ENCODE data around the gene ST6GALNAC4. TPM values are rescaled to one million over a fixed set of nuclear protein-coding genes. Genes with fewer than 3 reads are reported as not detected.

Gene ST6GALNAC4
- total and polyA plus RNA-seq, 8 donors: 20.7 to 89.9 (median 26.4) TPM

DNA sequence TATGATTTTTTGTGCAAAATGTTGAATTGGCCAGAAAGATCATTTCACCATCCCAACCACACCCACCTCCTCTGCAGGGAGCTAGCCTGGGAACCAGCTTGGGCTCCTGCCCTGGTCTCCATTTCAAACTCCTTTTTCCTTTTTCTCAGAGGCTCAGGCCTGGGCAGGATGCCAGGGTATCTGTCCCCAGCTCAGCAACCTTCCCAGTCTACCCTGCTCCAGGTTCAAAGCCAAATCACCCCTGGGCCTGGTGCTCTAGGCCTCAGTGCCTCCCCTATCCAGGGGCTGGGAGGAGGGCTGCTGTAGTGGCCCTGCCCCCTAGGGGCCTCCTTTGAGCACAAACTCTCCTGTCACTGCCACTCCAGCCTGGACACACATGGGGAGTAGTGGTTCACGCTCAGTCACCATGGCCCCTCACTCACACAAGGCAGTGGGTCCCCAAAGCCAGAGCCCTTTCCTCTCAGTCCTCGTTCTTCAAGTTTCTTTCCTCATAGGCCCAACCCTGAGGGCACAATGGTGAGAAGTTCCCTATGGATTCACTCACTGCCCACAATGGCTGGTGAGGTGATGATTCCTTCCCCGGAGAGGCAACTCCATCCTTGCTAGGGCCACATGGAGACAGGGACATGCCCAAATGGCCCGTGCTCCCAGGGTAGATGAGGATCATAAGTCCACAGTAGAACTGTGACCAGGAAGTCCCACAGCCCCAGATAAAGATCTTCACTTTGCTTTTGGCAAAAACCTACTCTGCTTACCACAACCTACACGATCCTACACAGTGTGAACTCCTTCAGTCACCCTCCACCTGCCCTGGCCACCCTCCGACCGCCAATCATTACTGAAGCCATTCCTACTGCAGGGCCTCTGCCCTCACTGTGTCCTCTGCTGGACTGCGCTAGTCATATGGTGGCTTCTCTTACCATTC, 1.6 kb upstream of the ST6GALNAC4 start:
- Histone ChIP-seq H3K4me3 (no peak overlapping the region), H3K27ac (peak overlapping the region; percentile 61 to 67), H3K36me3 (no peaks in the 10 kb centered on the region), H3K9me3 (no peaks in the 10 kb centered on the region), H3K27me3 (peaks cover 0 to 3% of the 10 kb centered on the region in 2 donors), H3K4me1 (peaks cover 37 to 75% of the 10 kb centered on the region in 2 donors)
- ATAC-seq: no peak
- intact Hi-C loops (cut with DNase I): no loop called here
- peak in 1 of 4 donors; percentile 64 for DNase-seq
- TF ChIP-seq, protein P1, sequence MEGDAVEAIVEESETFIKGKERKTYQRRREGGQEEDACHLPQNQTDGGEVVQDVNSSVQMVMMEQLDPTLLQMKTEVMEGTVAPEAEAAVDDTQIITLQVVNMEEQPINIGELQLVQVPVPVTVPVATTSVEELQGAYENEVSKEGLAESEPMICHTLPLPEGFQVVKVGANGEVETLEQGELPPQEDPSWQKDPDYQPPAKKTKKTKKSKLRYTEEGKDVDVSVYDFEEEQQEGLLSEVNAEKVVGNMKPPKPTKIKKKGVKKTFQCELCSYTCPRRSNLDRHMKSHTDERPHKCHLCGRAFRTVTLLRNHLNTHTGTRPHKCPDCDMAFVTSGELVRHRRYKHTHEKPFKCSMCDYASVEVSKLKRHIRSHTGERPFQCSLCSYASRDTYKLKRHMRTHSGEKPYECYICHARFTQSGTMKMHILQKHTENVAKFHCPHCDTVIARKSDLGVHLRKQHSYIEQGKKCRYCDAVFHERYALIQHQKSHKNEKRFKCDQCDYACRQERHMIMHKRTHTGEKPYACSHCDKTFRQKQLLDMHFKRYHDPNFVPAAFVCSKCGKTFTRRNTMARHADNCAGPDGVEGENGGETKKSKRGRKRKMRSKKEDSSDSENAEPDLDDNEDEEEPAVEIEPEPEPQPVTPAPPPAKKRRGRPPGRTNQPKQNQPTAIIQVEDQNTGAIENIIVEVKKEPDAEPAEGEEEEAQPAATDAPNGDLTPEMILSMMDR (IDR thresholded peaks at IDR 0.05): no peak

DNA sequence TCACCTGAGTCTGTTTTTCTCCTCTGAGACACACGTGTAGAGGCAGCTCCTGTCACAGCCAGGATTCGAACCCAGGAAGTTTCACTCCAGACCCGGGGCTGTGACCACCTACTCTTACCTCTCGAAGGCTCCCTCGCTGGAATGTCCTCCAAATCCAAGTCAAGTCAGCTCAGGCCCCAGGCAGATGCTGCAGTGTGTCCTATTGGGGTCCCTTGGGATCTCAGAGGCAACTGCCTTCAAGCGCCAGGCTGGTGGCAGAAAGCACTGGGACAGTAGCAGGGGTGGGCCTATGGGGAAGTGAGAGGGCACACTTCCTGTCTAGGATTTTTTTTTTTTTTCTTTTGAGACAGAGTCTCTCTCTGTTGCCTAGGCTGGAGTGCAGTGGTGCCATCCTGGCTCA, 762 bp upstream of the ST6GALNAC4 start:
- TF ChIP-seq, protein P1 (IDR thresholded peaks at IDR 0.05): no peak
- Histone ChIP-seq H3K4me1 (peaks cover 37 to 76% of the 10 kb centered on the region in 2 donors), H3K27me3 (peaks cover 0 to 3% of the 10 kb centered on the region in 2 donors), H3K36me3 (peaks cover 0 to under 1% of the 10 kb centered on the region in 2 donors), H3K4me3 (peak overlapping the region in 1 of 2 donors; percentile 78), H3K9me3 (no peaks in the 10 kb centered on the region), H3K27ac (peak overlapping the region in 1 of 2 donors; percentile 67)
- DNase-seq (no peak), ATAC-seq (no peak)
- intact Hi-C loops (cut with DNase I): no loop called here

DNA sequence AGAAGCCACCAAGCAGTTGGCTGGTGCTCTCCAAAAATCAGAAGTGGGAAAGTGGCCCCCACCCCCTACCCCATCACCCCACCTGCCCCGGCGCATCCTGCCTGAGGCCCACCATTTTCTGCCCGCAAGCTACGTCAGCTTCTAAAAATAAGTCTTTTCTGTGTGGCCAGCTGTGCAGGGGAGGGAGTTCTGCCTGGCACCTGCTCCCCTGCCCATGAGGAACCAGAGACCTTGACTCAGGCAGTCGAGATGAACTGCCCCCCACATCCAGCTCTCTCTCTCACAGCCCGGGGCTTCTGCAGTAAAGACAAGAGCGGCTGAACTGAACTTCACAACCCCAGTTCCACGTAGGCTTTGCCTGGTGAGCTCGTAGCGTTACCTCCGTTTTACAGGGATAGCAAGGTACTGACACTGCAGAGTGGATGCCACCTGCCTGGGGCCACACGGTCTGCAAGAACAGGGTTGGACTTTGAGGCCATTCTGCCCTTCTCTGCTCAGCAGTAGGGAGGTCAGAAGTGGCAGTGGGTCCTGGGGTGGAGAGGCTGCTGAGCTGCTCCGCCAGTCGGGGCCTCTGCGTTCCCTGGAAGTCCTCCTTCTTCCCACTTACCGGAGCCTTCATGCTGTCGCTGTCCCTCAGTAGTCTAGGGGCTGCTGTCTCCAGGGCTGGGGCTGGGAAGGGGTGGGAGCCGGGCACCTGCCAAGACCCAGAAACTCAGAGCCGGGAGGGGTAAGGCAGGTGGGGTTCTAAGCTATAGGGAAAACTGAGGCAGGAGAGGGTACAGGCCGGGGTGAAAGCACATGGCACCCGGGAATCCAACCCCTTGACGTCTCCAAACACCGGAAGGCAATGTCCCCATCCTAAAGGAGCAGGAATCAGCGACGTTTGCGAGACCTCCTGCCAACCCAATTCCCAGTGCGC, 781 bp downstream of the ST6GALNAC4 start:
- TF ChIP-seq, protein P1 (IDR thresholded peaks at IDR 0.05): no peak
- DNase-seq (no peak), ATAC-seq (peak; percentile 0)
- Histone ChIP-seq H3K4me1 (peaks cover 40 to 77% of the 10 kb centered on the region in 2 donors), H3K27me3 (no peaks in the 10 kb centered on the region), H3K9me3 (no peaks in the 10 kb centered on the region), H3K36me3 (peaks cover 0 to 16% of the 10 kb centered on the region in 2 donors), H3K27ac (peak overlapping the region; percentile 33 to 60), H3K4me3 (peak overlapping the region; percentile 56 to 78)
- intact Hi-C loops (cut with DNase I): no loop called here

DNA sequence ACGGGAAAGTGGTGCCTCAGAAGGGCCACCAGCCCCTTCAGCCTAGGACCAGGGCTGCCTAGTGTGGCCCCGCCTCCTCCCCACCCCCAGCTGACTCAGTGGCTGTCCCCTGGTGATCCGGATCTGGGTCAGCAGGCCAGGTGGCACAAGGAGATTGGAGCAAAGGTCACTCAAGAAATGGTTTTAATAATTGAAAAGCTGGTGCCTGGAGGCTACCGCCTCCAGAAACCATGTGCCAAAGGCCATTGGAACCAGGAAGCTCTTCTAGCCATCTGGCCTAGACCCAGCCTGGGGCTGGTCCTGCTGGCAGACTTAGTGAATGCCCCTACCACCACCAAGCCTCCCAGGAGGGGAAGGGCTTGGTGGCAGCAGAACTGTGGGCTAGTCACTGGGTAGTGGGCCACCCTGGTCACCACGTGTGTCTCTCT, 1.5 kb downstream of the ST6GALNAC4 start:
- TF ChIP-seq, protein P1 (IDR thresholded peaks at IDR 0.05): no peak
- Histone ChIP-seq H3K36me3 (peaks cover 0 to 24% of the 10 kb centered on the region in 2 donors), H3K27me3 (no peaks in the 10 kb centered on the region), H3K4me1 (peaks cover 43 to 78% of the 10 kb centered on the region in 2 donors), H3K27ac (peak overlapping the region in 1 of 2 donors; percentile 28), H3K9me3 (no peaks in the 10 kb centered on the region), H3K4me3 (peak overlapping the region in 1 of 2 donors; percentile 78)
- no peak for DNase-seq
- no peak for ATAC-seq
- intact Hi-C loops (cut with DNase I): no loop called here
